H1 (cell line): ENCODE results near the gene MAS1L. TPM values are rescaled to one million over a fixed set of nuclear protein-coding genes. Genes with fewer than 3 reads are reported as not detected.

Experiments
- CTCF ChIA-PET: fragments of 300-600 bp; sonication (Branson Sonifier 250); formaldehyde crosslinking; loops from one replicate; lab custom pipeline; 2021; ENCODE audit not compliant: partially characterized antibody; lab: Charles Lee
- POLR2A ChIA-PET: fragments of 300-600 bp; sonication (Branson Sonifier 250); formaldehyde crosslinking; loops from one replicate; lab custom pipeline; 2021; ENCODE audit warnings: inconsistent platforms; ENCODE audit not compliant: partially characterized antibody; lab: Charles Lee
- DNase-seq, 2 experiments: peaks; one replicate each; pipeline versions ENCODE4 v3.0.0 to v3.0.0-alpha.2; 2010 to 2022; ENCODE audit warnings: low spot score in 2 of 2, low read depth in 1 of 2, mixed read lengths in 1 of 2
- FAIRE-seq: peaks from 2 replicates; lab custom pipeline; 2011; peaks lifted over from hg19 to GRCh38; lab: Jason Lieb, UNC
- H2AFZ ChIP-seq: 2 replicates; pipeline ENCODE4 v1.8.1; 2012; ENCODE audit warnings: low read length, inconsistent platforms
- H2AK5ac ChIP-seq: 2 replicates; pipeline ENCODE4 v1.6.1; 2013; ENCODE audit warnings: low read depth, low read length
- H2BK120ac ChIP-seq: replicated peaks from 2 replicates; pipeline ENCODE3; 2013; ENCODE audit warnings: low read depth, low read length, inconsistent platforms
- H2BK12ac ChIP-seq: 2 replicates; pipeline ENCODE4 v1.6.1; 2013; ENCODE audit warnings: low read depth, low read length
- H2BK15ac ChIP-seq: 2 replicates; pipeline ENCODE4 v1.6.1; 2013; ENCODE audit warnings: low read length
- H2BK20ac ChIP-seq: 2 replicates; pipeline ENCODE4 v1.6.1; 2013; ENCODE audit warnings: low read length
- H2BK5ac ChIP-seq: 2 replicates; pipeline ENCODE4 v1.6.1; 2013; ENCODE audit warnings: low read depth, low read length
- H3K14ac ChIP-seq: 2 replicates; pipeline ENCODE4 v1.6.1; 2013; ENCODE audit warnings: inconsistent platforms; ENCODE audit not compliant: insufficient read length
- H3K18ac ChIP-seq: 2 replicates; pipeline ENCODE4 v1.6.1; 2013; ENCODE audit warnings: low read length; ENCODE audit errors: extremely low read depth
- H3K23ac ChIP-seq: 2 replicates; pipeline ENCODE4 v1.6.1; 2013; ENCODE audit warnings: inconsistent platforms; ENCODE audit not compliant: insufficient read length
- H3K23me2 ChIP-seq: 2 replicates; pipeline ENCODE4 v1.6.1; 2013; ENCODE audit warnings: low read depth, low read length
- H3K27ac ChIP-seq: 2 replicates; pipeline ENCODE4 v1.6.1; 2011; ENCODE audit warnings: low read depth, low read length, inconsistent platforms
- H3K27me3 ChIP-seq, 4 experiments: replicated peaks in 1 of 4; 1 replicate in 1 of 4; 2 replicates in 3 of 4; pipeline versions ENCODE4 v1.6.1 to v1.8.1; 2011 to 2013; ENCODE audit warnings: low read length in 3 of 4, mild to moderate bottlenecking in 3 of 4, inconsistent platforms in 2 of 4, mixed read lengths in 2 of 4, moderate library complexity in 1 of 4; ENCODE audit not compliant: control insufficient read depth in 3 of 4, insufficient read depth in 3 of 4; ENCODE audit errors: extremely low read depth in 1 of 4
- H3K36me3 ChIP-seq, 4 experiments: 2 replicates each; pipeline versions ENCODE4 v1.6.1 to v1.8.1; 2011 to 2013; ENCODE audit warnings: mild to moderate bottlenecking in 4 of 4, low read length in 3 of 4, moderate library complexity in 2 of 4, control low read depth in 1 of 4, inconsistent platforms in 1 of 4; ENCODE audit not compliant: insufficient read depth in 4 of 4, control insufficient read depth in 2 of 4
- H3K4ac ChIP-seq: replicated peaks from 2 replicates; pipeline ENCODE3; 2013; ENCODE audit warnings: low read length, low read depth, mixed read lengths, inconsistent platforms; ENCODE audit not compliant: insufficient read length
- H3K4me1 ChIP-seq, 4 experiments: replicated peaks in 1 of 4; 1 replicate in 1 of 4; 2 replicates in 3 of 4; pipeline versions ENCODE4 v1.6.1 to v1.8.1; 2011 to 2013; ENCODE audit warnings: low read length in 3 of 4, inconsistent platforms in 2 of 4, mixed read lengths in 1 of 4; ENCODE audit not compliant: insufficient read depth in 4 of 4, control insufficient read depth in 3 of 4
- H3K4me2 ChIP-seq, 2 experiments: 2 replicates each; pipeline versions ENCODE4 v1.6.1 to v1.8.1; 2011 to 2013; ENCODE audit warnings: low read depth in 2 of 2, low read length in 2 of 2, control low read depth in 1 of 2, inconsistent platforms in 1 of 2, mild to moderate bottlenecking in 1 of 2; ENCODE audit not compliant: insufficient read depth in 1 of 2
- H3K4me3 ChIP-seq, 4 experiments: fragments of 200-600, 300-600 bp in 1 of 4; sonication (generic), shearing (Covaris generic), sonication (Bioruptor Twin) in 1 of 4; 2 replicates each; pipeline versions ENCODE4 v1.5.1 to v1.8.1; 2011 to 2016; ENCODE audit warnings: low read length in 4 of 4, low read depth in 3 of 4, control low read depth in 2 of 4, inconsistent platforms in 2 of 4, mild to moderate bottlenecking in 2 of 4, mixed read lengths in 1 of 4, moderate library complexity in 1 of 4; ENCODE audit not compliant: insufficient read depth in 2 of 4; ENCODE audit errors: extremely low read depth in 1 of 4
- H3K56ac ChIP-seq: replicated peaks from 2 replicates; pipeline ENCODE3; 2013; ENCODE audit warnings: low read depth, mild to moderate bottlenecking, mixed read lengths, low read length, inconsistent platforms; ENCODE audit not compliant: insufficient read length
- H3K79me1 ChIP-seq: 2 replicates; pipeline ENCODE4 v1.6.1; 2013; ENCODE audit warnings: low read depth, low read length, control low read depth
- H3K79me2 ChIP-seq, 2 experiments: 2 replicates each; pipeline versions ENCODE4 v1.6.1 to v1.8.1; 2012 to 2013; ENCODE audit warnings: low read length in 2 of 2, mild to moderate bottlenecking in 2 of 2, inconsistent platforms in 1 of 2; ENCODE audit not compliant: insufficient read depth in 2 of 2, control insufficient read depth in 1 of 2
- H3K9ac ChIP-seq, 4 experiments: replicated peaks in 1 of 4; 1 replicate in 1 of 4; 2 replicates in 3 of 4; pipeline versions ENCODE4 v1.6.1 to v1.8.1; 2011 to 2013; ENCODE audit warnings: low read depth in 3 of 4, low read length in 3 of 4, control low read depth in 2 of 4, mild to moderate bottlenecking in 2 of 4, moderate library complexity in 2 of 4, inconsistent platforms in 1 of 4; ENCODE audit errors: extremely low read depth in 1 of 4
- H3K9me3 ChIP-seq, 2 experiments: 2 replicates each; pipeline versions ENCODE4 v1.6.1 to v1.8.1; 2012 to 2013; ENCODE audit warnings: mild to moderate bottlenecking in 2 of 2, moderate library complexity in 2 of 2, control low read depth in 1 of 2, inconsistent platforms in 1 of 2, low read depth in 1 of 2, low read length in 1 of 2, mixed read lengths in 1 of 2; ENCODE audit not compliant: insufficient read depth in 2 of 2
- H4K20me1 ChIP-seq, 2 experiments: replicated peaks in 1 of 2; 2 replicates each; pipeline versions ENCODE3 to v1.8.1; 2011 to 2013; ENCODE audit warnings: inconsistent platforms in 2 of 2, low read length in 2 of 2, mild to moderate bottlenecking in 1 of 2; ENCODE audit not compliant: insufficient read depth in 2 of 2, control insufficient read depth in 1 of 2
- H4K5ac ChIP-seq: 2 replicates; pipeline ENCODE4 v1.6.1; 2013; ENCODE audit warnings: low read length, low read depth, mixed read lengths, inconsistent platforms; ENCODE audit not compliant: insufficient read length
- H4K8ac ChIP-seq: 2 replicates; pipeline ENCODE4 v1.8.0; 2013; ENCODE audit warnings: mild to moderate bottlenecking, moderate library complexity, low read length, inconsistent platforms; ENCODE audit not compliant: insufficient read depth; ENCODE audit errors: extremely low read depth
- H4K91ac ChIP-seq: replicated peaks from 2 replicates; pipeline ENCODE3; 2013; ENCODE audit warnings: low read length, mixed read lengths, inconsistent platforms; ENCODE audit not compliant: insufficient read length
- BACH1 ChIP-seq: IDR thresholded peaks from 2 replicates; pipeline ENCODE4 v1.6.1; 2012; ENCODE audit warnings: low read length, improper control_type of control experiment
- BRCA1 ChIP-seq: IDR thresholded peaks from 2 replicates; pipeline ENCODE4 v1.6.1; 2012; ENCODE audit warnings: low read depth, low read length, improper control_type of control experiment
- CHD2 ChIP-seq: IDR thresholded peaks from 2 replicates; pipeline ENCODE4 v1.6.1; 2012; ENCODE audit warnings: low read length, improper control_type of control experiment
- CREB1 ChIP-seq: IDR thresholded peaks from 2 replicates; pipeline ENCODE4 v1.6.1; 2012; ENCODE audit warnings: inconsistent platforms
- EGR1 ChIP-seq: IDR thresholded peaks from 2 replicates; pipeline ENCODE4 v1.6.1; 2011; ENCODE audit warnings: low read depth, low read length, borderline replicate concordance
- FOSL1 ChIP-seq: IDR thresholded peaks from 2 replicates; pipeline ENCODE4 v1.6.1; 2011; ENCODE audit warnings: mild to moderate bottlenecking, low read depth, low read length, moderate library complexity; ENCODE audit not compliant: insufficient read depth
- GABPA ChIP-seq: IDR thresholded peaks from 2 replicates; pipeline ENCODE4 v1.6.1; 2011; ENCODE audit warnings: mild to moderate bottlenecking, low read length, moderate library complexity, borderline replicate concordance; ENCODE audit not compliant: insufficient read depth
- RAD21 ChIP-seq, 2 experiments: IDR thresholded peaks in 1 of 2; conservative IDR thresholded peaks in 1 of 2; 2 replicates each; pipeline ENCODE4 v1.6.1; 2011; ENCODE audit warnings: low read depth in 2 of 2, low read length in 2 of 2, improper control_type of control experiment in 1 of 2, inconsistent platforms in 1 of 2, mild to moderate bottlenecking in 1 of 2, moderate library complexity in 1 of 2
- RXRA ChIP-seq: IDR thresholded peaks from 2 replicates; pipeline ENCODE4 v1.6.1; 2011; ENCODE audit warnings: low read depth, mild to moderate bottlenecking, low read length, moderate library complexity; ENCODE audit not compliant: insufficient read depth
- SAP30 ChIP-seq: fragments of 300-600 bp; sonication (generic); IDR thresholded peaks from 2 replicates; pipeline ENCODE4 v1.7.1; 2012; ENCODE audit warnings: low read length, moderate library complexity, mild to moderate bottlenecking, inconsistent platforms; ENCODE audit not compliant: insufficient read depth, insufficient replicate concordance
- SP1 ChIP-seq: IDR thresholded peaks from 2 replicates; pipeline ENCODE4 v1.6.1; 2011; ENCODE audit warnings: low read depth, low read length
- SP4 ChIP-seq: IDR thresholded peaks from 2 replicates; pipeline ENCODE4 v1.6.1; 2012; ENCODE audit warnings: low read length, inconsistent platforms
- TAF7 ChIP-seq: optimal IDR thresholded peaks from 2 replicates; pipeline ENCODE3; 2011; ENCODE audit warnings: low read depth, mild to moderate bottlenecking, inconsistent platforms, low read length, moderate library complexity, borderline replicate concordance
- TCF12 ChIP-seq: IDR thresholded peaks from 2 replicates; pipeline ENCODE4 v1.6.1; 2011; ENCODE audit warnings: low read depth, mild to moderate bottlenecking, low read length
- YY1 ChIP-seq: IDR thresholded peaks from 2 replicates; pipeline ENCODE4 v1.6.1; 2011; ENCODE audit warnings: low read depth, mild to moderate bottlenecking, low read length
- ZNF274 ChIP-seq: IDR thresholded peaks from 2 replicates; pipeline ENCODE4 v1.7.0; 2012; ENCODE audit warnings: low read length, borderline replicate concordance; ENCODE audit errors: extremely low read depth
- WGBS, 2 experiments: shearing (Covaris generic) in 1 of 2; methylation state at CpG; one replicate each; pipeline versions ENCODE4 v1.1.6 to v1.1.7; 2013 to 2015; ENCODE audit warnings: low lambda C conversion rate in 2 of 2, mixed read lengths in 2 of 2, inconsistent platforms in 1 of 2, low coverage in 1 of 2, missing lambda C conversion rate in 1 of 2; ENCODE audit not compliant: insufficient replicate concordance in 2 of 2, insufficient coverage in 1 of 2, insufficient read length in 1 of 2; ENCODE audit errors: extremely low coverage in 1 of 2, missing lambda C conversion rate in 1 of 2; 5-methylcytosine and 5-hydroxymethylcytosine counted together
- polyA plus RNA-seq, 7 experiments: library from polyadenylated mRNA; depleted of rRNA in 3 of 7; stranded (reverse) in 5 of 7; unstranded in 2 of 7; fragments of >200 nt in 5 of 7; fragments of 200-250 nt in 2 of 7; gene quantifications; 1 replicate in 5 of 7; 2 replicates in 1 of 7; 4 replicates in 1 of 7; pipeline versions ENCODE4 v1.2.1 to v1.2.3, GENCODE V29; 2011 to 2013; ENCODE audit warnings: missing spikeins in 2 of 7, mixed read lengths in 2 of 7
- total RNA-seq: library from RNA; stranded (reverse); fragmentation: NEBNext Ultra II Directional; extraction: Animal tissue kit (Norgen Biotek cat#: 25700); gene quantifications from 2 replicates; pipeline ENCODE4 v1.2.1, GENCODE V29; 2021

Gene MAS1L
- total and polyA plus RNA-seq, 2 of the 8 experiments (the other 6 are each of a cell fraction or from before 2014, with no cell fraction given): not detected

DNA sequence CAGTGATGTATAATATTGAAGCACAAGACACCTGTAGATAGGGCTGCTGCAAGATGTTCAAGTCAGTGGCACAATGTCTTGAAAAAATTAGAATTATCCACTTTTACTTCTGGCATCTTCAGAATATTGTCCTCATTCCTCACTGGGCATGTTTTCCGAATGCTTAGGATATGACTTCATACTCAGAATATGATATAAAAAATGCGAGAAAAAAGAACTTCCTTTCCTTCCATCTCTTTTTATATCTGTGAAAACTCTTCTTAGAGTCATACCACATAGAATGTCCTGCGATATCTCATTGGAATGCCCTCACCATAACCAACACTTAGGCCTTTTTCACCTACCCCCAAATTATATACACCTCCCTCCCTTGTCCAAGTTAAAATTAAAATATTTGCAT, 4.6 kb downstream of the MAS1L start:
- H3K23ac ChIP-seq: no peak overlapping the region
- H3K9me3 ChIP-seq: no peaks in the 10 kb centered on the region
- H2AFZ ChIP-seq: no peak overlapping the region
- no peaks in the 10 kb centered on the region for H4K20me1 ChIP-seq
- H2BK20ac ChIP-seq: no peak overlapping the region
- ChIA-PET POLR2A (no interaction called here), CTCF (no interaction called here)
- H2AK5ac ChIP-seq: no peak overlapping the region
- no peak overlapping the region for H3K4ac ChIP-seq
- no peak overlapping the region for H2BK12ac ChIP-seq
- no peak overlapping the region for H2BK5ac ChIP-seq
- no peaks in the 10 kb centered on the region for H3K36me3 ChIP-seq
- H3K4me2 ChIP-seq: no peak overlapping the region
- no peak overlapping the region for H4K8ac ChIP-seq
- H3K23me2 ChIP-seq: no peaks in the 10 kb centered on the region
- FAIRE-seq (no peak), DNase-seq (no peak)
- H2BK15ac ChIP-seq: no peak overlapping the region
- H3K79me2 ChIP-seq: no peaks in the 10 kb centered on the region
- H2BK120ac ChIP-seq: no peak overlapping the region
- no peak overlapping the region for H3K27ac ChIP-seq
- no peak overlapping the region for H3K14ac ChIP-seq
- H3K4me1 ChIP-seq: no peaks in the 10 kb centered on the region
- whole genome bisulfite sequencing, 2 experiments: 88% methylated on average over 3 of the region's 3 CpGs; no CpG with 5 or more reads in 1 of the 2 experiments
- no peak overlapping the region for H3K4me3 ChIP-seq
- H3K9ac ChIP-seq: no peak overlapping the region
- no peak overlapping the region for H4K91ac ChIP-seq
- no peak overlapping the region for H3K18ac ChIP-seq
- H3K79me1 ChIP-seq: no peaks in the 10 kb centered on the region
- no peaks in the 10 kb centered on the region for H3K27me3 ChIP-seq
- no peak overlapping the region for H3K56ac ChIP-seq
- no peak overlapping the region for H4K5ac ChIP-seq
- TF ChIP-seq YY1: no peak
- TF ChIP-seq BACH1: no peak
- TF ChIP-seq GABPA: no peak
- TF ChIP-seq RAD21 (IDR thresholded peaks at IDR 0.05 in 1 of 2, conservative IDR thresholded peaks at IDR 0.05 in 1 of 2; ENCODE audit: low read depth in 2 of 2, low read length in 2 of 2): no peak
- no peak for TF ChIP-seq EGR1
- TF ChIP-seq SP4: no peak
- no peak for TF ChIP-seq RXRA
- no peak for TF ChIP-seq BRCA1
- TF ChIP-seq TAF7: no peak
- no peak for TF ChIP-seq CREB1
- TF ChIP-seq TCF12: no peak
- no peak for TF ChIP-seq ZNF274
- TF ChIP-seq SAP30: no peak
- no peak for TF ChIP-seq SP1
- TF ChIP-seq FOSL1: no peak
- TF ChIP-seq CHD2: no peak
